Stimulated activated naive CD4-positive, alpha-beta T cell (primary cell): Measurements from ENCODE around the gene AAR2.

ENCODE experiments used
- DNase-seq, 6 experiments: peaks; one replicate each; lab custom pipeline; 2025; lab: John Stamatoyannopoulos, UW

The AAR2 gene

GRCh38 chr20:36218380-36219064 is 17.8 kb upstream of the AAR2 start:
- DNase-seq, result no peak

DNA sequence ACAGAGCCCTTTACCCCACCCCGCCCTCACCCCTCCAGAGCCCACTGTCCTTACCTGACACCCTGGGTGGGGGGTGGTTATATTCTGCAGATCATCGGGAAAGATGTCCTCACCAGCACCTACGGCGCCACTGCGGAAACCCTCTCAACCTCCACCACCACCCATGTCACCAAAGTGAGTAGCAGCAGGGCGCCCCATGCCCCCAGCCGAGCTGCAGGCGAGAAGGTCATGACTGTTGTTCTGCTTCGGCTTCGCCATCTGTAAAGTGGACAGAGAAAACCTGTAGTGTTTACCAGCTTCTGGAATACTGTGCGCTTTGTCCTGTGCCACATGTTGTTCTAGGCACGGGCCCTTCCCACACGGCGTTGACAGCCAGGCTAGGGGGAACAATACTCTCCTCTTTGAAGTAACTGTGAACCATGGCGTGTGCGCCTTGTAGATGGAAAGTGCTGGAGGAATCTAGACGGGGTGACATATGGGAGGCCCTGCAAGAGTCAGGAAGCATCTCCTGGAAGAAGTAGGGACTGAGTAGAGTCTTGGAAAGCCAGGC is 16.5 kb upstream of the AAR2 start:
- DNase-seq, result no peak

- DNase-seq, result no peak
These were observed 10.6 kb upstream of the AAR2 start for GRCh38 chr20:36225666-36226065.

DNA sequence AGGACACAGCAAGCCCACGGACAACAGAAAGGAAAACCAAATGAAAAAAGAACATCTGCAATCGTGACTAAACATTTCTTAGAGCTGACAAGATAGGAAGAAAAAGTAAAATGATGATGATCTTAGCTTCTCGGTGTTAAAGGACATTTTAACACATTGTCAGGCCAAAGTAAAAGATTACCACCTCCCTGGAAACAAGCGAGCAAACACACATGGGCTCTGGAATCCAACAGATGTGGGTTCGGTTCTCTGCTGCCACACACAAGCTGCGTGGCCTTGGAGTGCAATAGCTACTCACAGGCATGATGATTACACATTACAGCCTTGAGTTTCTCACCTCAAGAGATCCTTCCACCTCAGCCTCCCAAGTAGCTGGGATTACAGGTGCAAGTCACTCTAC is 7.5 kb upstream of the AAR2 start:
- DNase-seq, result no peak

- no peak for DNase-seq
These were observed 6.3 kb upstream of the AAR2 start for GRCh38 chr20:36230019-36230418.

DNA sequence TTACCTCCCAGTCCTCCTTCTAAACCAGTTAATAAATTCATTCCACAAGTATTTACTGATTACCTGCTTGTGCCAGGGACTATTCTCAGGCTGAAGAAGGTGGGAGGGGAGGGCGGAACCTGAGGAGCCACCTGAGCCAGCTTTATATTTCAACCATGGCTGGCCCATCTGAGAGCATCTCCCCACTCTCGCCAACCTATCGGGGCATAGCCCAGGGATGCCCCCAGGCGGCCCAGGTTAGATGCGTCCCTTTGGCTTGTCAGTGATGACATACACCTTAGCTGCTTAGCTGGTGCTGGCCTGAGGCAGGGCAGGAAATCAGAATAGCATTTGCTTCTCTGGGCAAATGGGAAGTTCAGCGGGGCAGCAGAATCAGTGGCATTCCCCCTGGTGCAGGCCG is 4.9 kb upstream of the AAR2 start:
- no peak for DNase-seq

GRCh38 chr20:36234771-36235320 is 1.4 kb upstream of the AAR2 start:
- DNase-seq, result no peak

GRCh38 chr20:36236786-36237121 is 476 bp downstream of the AAR2 start:
- DNase-seq, result no peak

DNA sequence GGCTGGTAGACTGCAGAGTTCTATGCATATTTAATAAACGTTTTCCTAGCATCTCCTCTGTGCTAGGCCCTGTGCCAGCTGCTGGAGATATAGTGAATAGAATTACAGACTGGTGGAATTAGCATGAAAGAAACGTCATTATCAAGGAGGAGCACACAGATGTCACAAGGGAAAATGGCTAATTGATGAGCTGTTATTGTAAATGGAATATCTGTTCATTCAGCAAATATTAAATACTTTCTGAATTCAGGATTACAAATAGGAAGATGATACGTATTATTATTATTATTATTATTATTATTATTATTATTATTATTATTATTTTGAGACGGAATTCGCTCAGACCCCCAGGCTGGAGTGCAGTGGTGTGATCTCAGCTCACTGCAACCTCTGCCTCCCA is 1.2 kb downstream of the AAR2 start:
- DNase-seq, result no peak

GRCh38 chr20:36238153-36238552 is 1.9 kb downstream of the AAR2 start:
- DNase-seq, result no peak

- DNase-seq, result no peak
These were observed 2.5 kb downstream of the AAR2 start for GRCh38 chr20:36238760-36239159.

DNA sequence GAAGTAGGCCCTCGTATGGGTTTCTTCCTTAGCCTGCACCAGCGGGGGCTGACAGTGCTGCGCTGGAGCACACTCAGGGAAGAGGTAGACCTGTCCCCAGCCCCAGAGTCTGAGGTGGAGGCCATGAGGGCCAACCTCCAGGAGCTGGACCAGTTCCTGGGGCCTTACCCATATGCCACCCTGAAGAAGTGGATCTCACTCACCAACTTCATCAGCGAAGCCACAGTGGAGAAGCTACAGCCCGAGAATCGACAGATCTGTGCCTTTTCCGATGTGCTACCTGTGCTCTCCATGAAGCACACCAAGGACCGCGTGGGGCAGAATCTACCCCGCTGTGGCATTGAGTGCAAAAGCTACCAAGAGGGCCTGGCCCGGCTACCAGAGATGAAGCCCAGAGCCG is 3.8 kb downstream of the AAR2 start:
- no peak for DNase-seq

- peak in 1 of 6 experiments; percentile 1 for DNase-seq
These were observed 5.4 kb downstream of the AAR2 start for GRCh38 chr20:36241678-36242077.

- no peak for DNase-seq
These were observed 7.4 kb downstream of the AAR2 start for GRCh38 chr20:36243726-36244125.

DNA sequence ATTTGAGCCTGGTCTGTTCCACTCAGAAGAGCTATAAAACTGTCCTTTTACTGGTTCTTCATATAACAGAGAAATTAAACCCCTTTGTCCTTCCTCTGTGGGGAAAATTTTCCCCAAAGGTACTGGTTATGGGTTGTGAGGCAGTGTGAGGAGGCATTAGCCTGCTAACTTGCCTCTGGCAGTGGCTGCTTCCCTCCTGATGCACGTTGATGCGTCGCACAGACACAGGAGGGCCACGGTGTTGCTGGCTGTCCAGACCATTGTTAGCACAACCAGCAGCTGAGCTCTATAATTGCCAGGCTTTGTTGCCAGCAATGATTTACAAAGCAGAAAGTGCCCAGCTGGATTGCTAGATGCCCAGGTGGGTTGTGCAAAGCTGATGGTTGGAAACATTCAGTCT is 10.1 kb downstream of the AAR2 start:
- no peak for DNase-seq

DNA sequence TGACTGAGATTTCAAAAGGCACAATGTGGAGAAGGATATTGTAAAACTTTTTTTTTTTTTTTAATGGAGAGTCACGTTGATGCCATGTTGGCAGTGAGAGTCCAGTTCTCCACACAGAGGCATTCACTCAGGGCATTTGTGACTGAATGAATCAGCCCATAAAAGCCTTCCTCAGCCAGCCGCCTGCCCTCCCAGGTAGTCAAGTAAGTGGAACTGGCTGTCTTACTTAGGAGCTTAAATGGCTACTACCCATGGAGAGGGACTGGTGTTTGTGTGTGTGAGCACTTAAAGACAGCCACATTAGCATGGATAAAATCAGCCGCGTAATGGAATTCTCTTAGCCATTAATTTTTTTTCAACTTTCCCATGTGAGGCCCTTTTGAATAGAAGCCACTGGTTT is 12.6 kb downstream of the AAR2 start:
- DNase-seq, result no peak

GRCh38 chr20:36249450-36249849 is 13.2 kb downstream of the AAR2 start:
- DNase-seq, result no peak

DNA sequence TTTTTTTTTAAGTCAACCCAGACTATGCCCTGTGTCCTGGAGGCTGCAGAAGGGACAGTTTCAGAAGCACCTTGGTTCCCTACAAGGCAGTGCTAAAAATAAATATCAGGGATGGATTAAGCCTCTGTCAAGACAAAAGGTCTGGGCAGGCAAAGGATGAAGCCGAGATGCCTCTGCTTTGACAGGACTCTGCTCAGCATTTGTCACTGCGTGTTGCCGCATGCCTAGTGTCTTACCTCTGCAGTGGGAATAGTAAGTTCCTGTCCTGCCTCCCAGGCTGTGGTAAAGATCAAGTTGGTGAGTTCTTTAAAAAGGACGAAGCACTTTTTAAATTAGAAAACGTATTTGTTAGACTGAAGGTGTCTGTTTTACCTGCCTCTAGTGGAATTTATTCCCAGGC is 15.1 kb downstream of the AAR2 start:
- no peak for DNase-seq

GRCh38 chr20:36252511-36252910 is 16.2 kb downstream of the AAR2 start:
- no peak for DNase-seq

- no peak for DNase-seq
These were observed 16.8 kb downstream of the AAR2 start for GRCh38 chr20:36253036-36253435.

GRCh38 chr20:36254076-36254475 is 17.8 kb downstream of the AAR2 start:
- DNase-seq, result no peak

DNA sequence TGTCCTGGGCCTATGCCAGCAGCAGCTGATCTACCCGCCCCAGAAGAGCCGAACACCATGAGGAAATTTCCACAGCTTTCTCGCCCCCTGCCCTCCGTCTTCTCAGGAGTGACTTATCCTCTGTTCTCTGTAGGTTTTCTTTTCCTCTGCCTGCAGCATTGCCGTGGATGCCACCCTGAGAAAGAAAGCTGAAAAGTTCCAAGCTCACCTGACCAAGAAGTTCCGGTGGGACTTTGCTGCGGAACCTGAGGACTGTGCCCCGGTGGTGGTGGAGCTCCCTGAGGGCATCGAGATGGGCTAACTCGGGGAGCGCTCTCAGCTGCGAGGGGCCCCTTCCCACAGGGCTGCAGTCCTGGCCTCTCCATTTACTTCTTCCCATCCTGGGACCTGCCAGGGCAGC is 19.2 kb downstream of the AAR2 start:
- DNase-seq, result no peak

DNA sequence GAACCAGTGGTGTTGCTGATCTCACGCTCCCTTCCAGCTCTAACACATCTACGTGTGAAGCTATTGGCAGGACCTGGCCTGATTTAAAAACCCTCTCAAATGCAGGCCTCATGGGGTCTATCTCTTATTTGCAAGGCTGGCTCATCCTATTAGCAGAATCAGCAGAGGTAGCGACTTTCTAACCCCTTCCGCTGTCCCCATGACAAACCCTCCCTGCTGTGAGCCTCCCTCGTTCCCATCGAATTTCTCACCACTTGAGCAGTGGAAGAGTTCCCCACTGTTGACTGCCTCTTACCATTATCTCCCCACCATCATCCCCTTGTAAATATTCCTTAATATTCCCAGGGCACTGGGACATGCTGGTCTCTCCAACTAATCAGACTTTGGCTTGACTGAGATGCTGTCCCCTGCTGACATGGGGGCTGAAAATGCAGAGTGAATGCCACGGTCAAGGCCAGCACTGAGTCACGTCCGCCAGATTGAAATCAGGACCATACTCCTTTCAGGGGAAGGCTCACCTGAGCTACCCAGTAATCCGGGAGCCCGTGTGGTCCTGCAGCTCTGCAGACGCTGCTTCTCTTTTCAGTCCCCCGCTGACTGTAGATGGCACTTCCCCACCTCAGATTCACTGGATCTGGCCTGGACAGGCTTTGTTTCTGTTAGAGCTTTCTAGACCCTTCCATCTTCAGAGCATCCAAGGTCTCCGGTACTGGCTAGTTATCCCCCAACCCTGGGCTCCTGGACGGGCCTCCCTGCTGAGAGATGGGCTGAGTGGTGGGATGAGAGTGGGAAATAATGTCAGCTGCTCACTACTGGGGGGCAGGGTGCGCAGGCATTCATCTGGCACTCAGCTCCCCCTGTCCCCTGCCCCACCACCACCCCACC is 23.1 kb downstream of the AAR2 start:
- no peak for DNase-seq
